H1 (cell line): Measurements from ENCODE around the gene CYTH1.

Experiments
- CHD1 ChIP-seq: IDR thresholded peaks from 2 replicates; pipeline ENCODE4 v1.6.1; 2012; ENCODE audit warnings: low read depth, low read length, improper control_type of control experiment
- CTCF ChIP-seq, 3 experiments: IDR thresholded peaks; 1 replicate in 2 of 3; 2 replicates in 1 of 3; pipeline versions ENCODE4 v1.5.1 to v1.6.1; 2011; ENCODE audit warnings: low read length in 3 of 3, mild to moderate bottlenecking in 3 of 3, inconsistent platforms in 2 of 3, low read depth in 1 of 3, moderate library complexity in 1 of 3; ENCODE audit not compliant: insufficient read depth in 1 of 3; ENCODE audit errors: control extremely low read depth in 1 of 3
- POLR2AphosphoS5 ChIP-seq: IDR thresholded peaks from 2 replicates; pipeline ENCODE4 v1.6.1; 2011; ENCODE audit warnings: low read depth, low read length
- YY1 ChIP-seq: IDR thresholded peaks from 2 replicates; pipeline ENCODE4 v1.6.1; 2011; ENCODE audit warnings: low read depth, mild to moderate bottlenecking, low read length

- TF ChIP-seq CTCF (IDR thresholded peaks at IDR 0.05; ENCODE audit: control extremely low read depth in 1 of 3, insufficient read depth in 1 of 3, low read depth in 1 of 3, low read length in 3 of 3) (no peak), YY1 (no peak), POLR2AphosphoS5 (no peak), CHD1 (no peak)
These were observed 101.6 kb downstream of the CYTH1 start for GRCh38 chr17:78680436-78680835.
